B cell (primary cell): ENCODE data around the gene KREMEN2. TPM values are rescaled to one million over a fixed set of nuclear protein-coding genes. Genes with fewer than 3 reads are reported as not detected.

Source experiments
- ATAC-seq: fragments of 200-7000 bp; cut with Tn5 transposase; one replicate; pipeline ENCODE4 v1.10.0; 2021; ENCODE audit warnings: low read depth, mild to moderate bottlenecking, moderate number of reproducible peaks, moderate library complexity
- CTCF ChIA-PET: fragments of 350-600 bp; sonication (Branson Sonifier 250); formaldehyde crosslinking; loops from one replicate; lab custom pipeline; 2021; ENCODE audit warnings: antibody characterized with exemption, inconsistent platforms; lab: Charles Lee
- POLR2A ChIA-PET: fragments of 350-600 bp; sonication (Branson Sonifier 250); formaldehyde crosslinking; loops from one replicate; lab custom pipeline; 2021; ENCODE audit warnings: antibody characterized with exemption; lab: Charles Lee
- DNase-seq: peaks from one replicate; pipeline ENCODE4 v3.0.0; 2013
- H2AFZ ChIP-seq: 2 replicates; pipeline ENCODE4 v1.6.1; 2012; ENCODE audit warnings: mild to moderate bottlenecking, low read depth, low read length; ENCODE audit not compliant: insufficient read depth, poor library complexity, severe bottlenecking
- H3K27ac ChIP-seq, 2 donors: 1 replicate in 1 of 2; 2 replicates in 1 of 2; pipeline ENCODE4 v1.5.1; 2012 to 2013; ENCODE audit warnings: low read length in 2 of 2, mild to moderate bottlenecking in 2 of 2, moderate library complexity in 1 of 2
- H3K27me3 ChIP-seq, 4 experiments: fragments of 200-600 bp in 1 of 4; sonication (generic) in 1 of 4; replicated peaks in 1 of 4; 1 replicate in 2 of 4; 2 replicates in 2 of 4; pipeline versions ENCODE4 v1.6.1 to v1.7.0; 2013 to 2016; ENCODE audit warnings: low read length in 3 of 4, mild to moderate bottlenecking in 2 of 4, mixed read lengths in 1 of 4, moderate library complexity in 1 of 4; ENCODE audit not compliant: insufficient read depth in 4 of 4, control insufficient read depth in 3 of 4; ENCODE audit errors: control extremely low read depth in 1 of 4
- H3K36me3 ChIP-seq, 2 experiments: replicated peaks in 1 of 2; 1 replicate in 1 of 2; 2 replicates in 1 of 2; pipeline versions ENCODE4 v1.6.1 to v1.7.1; 2013; ENCODE audit warnings: low read length in 1 of 2; ENCODE audit not compliant: insufficient read depth in 2 of 2, control insufficient read depth in 1 of 2; ENCODE audit errors: control extremely low read depth in 1 of 2, extremely low read depth in 1 of 2
- H3K4me1 ChIP-seq, 2 donors: fragments of 200-600 bp in 1 of 2; sonication (generic) in 1 of 2; 1 replicate in 1 of 2; 2 replicates in 1 of 2; pipeline versions ENCODE4 v1.5.1 to v1.6.1; 2013 to 2017; ENCODE audit warnings: low read length in 2 of 2; ENCODE audit not compliant: control insufficient read depth in 2 of 2, insufficient read depth in 2 of 2
- H3K4me2 ChIP-seq: replicated peaks from 2 replicates; pipeline ENCODE3; 2012; ENCODE audit warnings: mild to moderate bottlenecking, low read depth, low read length; ENCODE audit not compliant: poor library complexity, severe bottlenecking
- H3K4me3 ChIP-seq, 5 experiments: fragments of 200-600 bp in 1 of 5; sonication (generic) in 1 of 5; 1 replicate in 3 of 5; 2 replicates in 2 of 5; pipeline versions ENCODE4 v1.5.1 to v1.7.0; 2011 to 2016; ENCODE audit warnings: low read length in 4 of 5, mild to moderate bottlenecking in 4 of 5, low read depth in 2 of 5, control low read depth in 1 of 5, moderate library complexity in 1 of 5; ENCODE audit not compliant: insufficient read depth in 1 of 5; ENCODE audit errors: control extremely low read depth in 1 of 5, extremely low read depth in 1 of 5
- H3K79me2 ChIP-seq: fragments of 200-600 bp; sonication (generic); one replicate; pipeline ENCODE4 v1.6.0; 2016; ENCODE audit warnings: low read length; ENCODE audit not compliant: control insufficient read depth, insufficient read depth
- H3K9ac ChIP-seq: fragments of 200-600 bp; sonication (generic); 2 replicates; pipeline ENCODE4 v1.6.1; 2017; ENCODE audit warnings: mild to moderate bottlenecking, low read length, moderate library complexity
- H3K9me3 ChIP-seq, 3 donors: one replicate each; pipeline versions ENCODE4 v1.6.1 to v1.7.1; 2013; ENCODE audit warnings: low read length in 2 of 3; ENCODE audit not compliant: control insufficient read depth in 2 of 3, insufficient read depth in 1 of 3; ENCODE audit errors: control extremely low read depth in 1 of 3
- H4K20me1 ChIP-seq: 2 replicates; pipeline ENCODE4 v1.6.0; 2012; ENCODE audit warnings: mild to moderate bottlenecking, low read length; ENCODE audit not compliant: insufficient read depth, control insufficient read depth, poor library complexity, severe bottlenecking
- H3K27ac Mint-ChIP-seq: one replicate; pipeline ENCODE4 v1.8.0; 2021; ENCODE audit warnings: mixed read lengths
- H3K27me3 Mint-ChIP-seq: one replicate; pipeline ENCODE4 v1.8.0; 2021; ENCODE audit warnings: mixed read lengths
- H3K4me1 Mint-ChIP-seq: one replicate; pipeline ENCODE4 v1.8.0; 2021; ENCODE audit warnings: mixed read lengths
- H3K4me3 Mint-ChIP-seq: one replicate; pipeline ENCODE4 v1.8.0; 2021; ENCODE audit warnings: mixed read lengths
- H3K9me3 Mint-ChIP-seq: one replicate; pipeline ENCODE4 v1.8.0; 2022; ENCODE audit warnings: mixed read lengths; ENCODE audit not compliant: insufficient read depth
- EZH2 ChIP-seq: IDR thresholded peaks from 2 replicates; pipeline ENCODE4 v1.6.1; 2012; ENCODE audit warnings: borderline replicate concordance, low read depth, mild to moderate bottlenecking, moderate library complexity, low read length; ENCODE audit not compliant: insufficient read depth, poor library complexity, severe bottlenecking
- WGBS: methylation state at CpG from one replicate; pipeline ENCODE4 v1.1.5; 2013; ENCODE audit warnings: missing lambda C conversion rate; ENCODE audit not compliant: insufficient coverage; 5-methylcytosine and 5-hydroxymethylcytosine counted together
- intact Hi-C: fragments of 100-400 bp; cut with micrococcal nuclease; formaldehyde crosslinking; loops from one replicate; pipeline ENCODE4 v1.10.0; 2022
- polyA plus RNA-seq: library from polyadenylated mRNA; depleted of rRNA; stranded (reverse); fragments of >200 nt; gene quantifications from 2 replicates; pipeline ENCODE4 v1.2.3, GENCODE V29; 2012
- total RNA-seq, 2 donors: library from RNA; stranded (reverse); fragments of 120-200 nt in 1 of 2; gene quantifications; 1 replicate in 1 of 2; 2 replicates in 1 of 2; pipeline versions ENCODE4 v1.2.3 to v1.2.4, GENCODE V29; 2013 to 2022
- TF ChIP-seq, protein P1 (sequence below): fragments of 200-600 bp; IDR thresholded peaks from one replicate; pipeline ENCODE4 v1.8.0; 2022; ENCODE audit warnings: antibody characterized with exemption, mild to moderate bottlenecking

KREMEN2 gene
- total and polyA plus RNA-seq, 2 donors (not counting 1 experiment from before 2014, with no cell fraction given): 0.17 to 1.1 TPM

DNA sequence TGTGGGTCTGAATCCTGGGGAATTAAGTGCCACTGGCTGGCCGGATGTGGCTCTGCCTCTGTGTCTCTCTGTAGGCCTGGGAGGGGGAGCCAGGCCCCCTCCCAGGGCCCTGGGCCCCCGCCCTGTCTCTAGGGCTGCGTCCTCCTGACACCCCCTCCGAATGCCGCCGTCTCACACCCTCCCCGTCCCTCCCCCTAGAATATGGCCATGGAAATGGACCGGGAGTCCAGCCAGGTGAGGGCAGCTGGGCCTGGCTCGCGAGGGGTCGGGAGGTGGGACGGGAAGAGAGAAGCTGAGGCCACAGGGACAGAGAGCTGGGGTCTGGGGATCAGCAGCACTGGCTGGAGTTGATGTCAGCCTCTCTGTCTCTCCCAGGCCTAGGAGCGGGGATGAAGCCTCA is 32.2 kb downstream of the KREMEN2 start:
- Mint-ChIP-seq H3K9me3 (no peaks in the 10 kb centered on the region), H3K4me3 (no peak overlapping the region), H3K27me3 (no peaks in the 10 kb centered on the region), H3K4me1 (no peaks in the 10 kb centered on the region), H3K27ac (no peak overlapping the region)
- ChIA-PET CTCF (interaction anchor here (0.8 kb wide), 1 partner anchor 99 kb away, joined by 3 read pairs; no protein-coding TSS in a partner anchor), POLR2A (no interaction called here)
- TF ChIP-seq, protein P1, sequence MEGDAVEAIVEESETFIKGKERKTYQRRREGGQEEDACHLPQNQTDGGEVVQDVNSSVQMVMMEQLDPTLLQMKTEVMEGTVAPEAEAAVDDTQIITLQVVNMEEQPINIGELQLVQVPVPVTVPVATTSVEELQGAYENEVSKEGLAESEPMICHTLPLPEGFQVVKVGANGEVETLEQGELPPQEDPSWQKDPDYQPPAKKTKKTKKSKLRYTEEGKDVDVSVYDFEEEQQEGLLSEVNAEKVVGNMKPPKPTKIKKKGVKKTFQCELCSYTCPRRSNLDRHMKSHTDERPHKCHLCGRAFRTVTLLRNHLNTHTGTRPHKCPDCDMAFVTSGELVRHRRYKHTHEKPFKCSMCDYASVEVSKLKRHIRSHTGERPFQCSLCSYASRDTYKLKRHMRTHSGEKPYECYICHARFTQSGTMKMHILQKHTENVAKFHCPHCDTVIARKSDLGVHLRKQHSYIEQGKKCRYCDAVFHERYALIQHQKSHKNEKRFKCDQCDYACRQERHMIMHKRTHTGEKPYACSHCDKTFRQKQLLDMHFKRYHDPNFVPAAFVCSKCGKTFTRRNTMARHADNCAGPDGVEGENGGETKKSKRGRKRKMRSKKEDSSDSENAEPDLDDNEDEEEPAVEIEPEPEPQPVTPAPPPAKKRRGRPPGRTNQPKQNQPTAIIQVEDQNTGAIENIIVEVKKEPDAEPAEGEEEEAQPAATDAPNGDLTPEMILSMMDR: no peak
- TF ChIP-seq EZH2: no peak
- Histone ChIP-seq H3K27ac (no peak overlapping the region), H3K9ac (no peak overlapping the region), H3K79me2 (no peaks in the 10 kb centered on the region), H3K4me2 (no peak overlapping the region), H3K4me3 (no peak overlapping the region), H2AFZ (no peak overlapping the region), H4K20me1 (no peaks in the 10 kb centered on the region), H3K9me3 (no peaks in the 10 kb centered on the region), H3K4me1 (no peaks in the 10 kb centered on the region), H3K36me3 (no peaks in the 10 kb centered on the region), H3K27me3 (peaks cover 0 to 3% (median 0%) of the 10 kb centered on the region in 4 experiments)
- ATAC-seq (no peak), DNase-seq (no peak)
- 92% methylated on average over 11 of the region's 13 CpGs for whole genome bisulfite sequencing
- intact Hi-C loops: no loop called here

DNA sequence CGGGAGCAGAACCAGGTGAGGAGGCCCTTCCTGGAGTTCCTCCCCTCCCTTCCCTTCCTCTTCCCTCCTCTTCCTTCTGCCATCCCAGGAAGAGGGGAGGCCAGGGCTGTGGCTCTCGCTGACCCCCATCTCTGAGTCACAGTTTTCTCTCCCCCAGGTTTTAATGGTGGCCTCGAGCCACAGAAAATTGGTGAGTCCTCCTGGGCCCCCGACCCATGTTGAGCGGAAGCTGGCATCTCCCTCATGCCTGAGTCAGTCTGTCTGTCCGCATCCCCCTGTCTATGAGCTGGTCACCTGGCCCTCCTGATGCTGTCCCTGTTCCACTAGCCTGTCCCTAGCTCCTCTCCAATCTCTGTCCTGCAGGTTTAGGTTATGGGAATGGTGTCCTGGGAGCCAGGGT is 35.9 kb downstream of the KREMEN2 start:
- Histone ChIP-seq H3K27me3 (peaks cover 0 to 5% (median 0%) of the 10 kb centered on the region in 4 experiments), H3K9me3 (peaks cover 0 to 5% (median 0%) of the 10 kb centered on the region in 3 donors), H3K4me3 (no peak overlapping the region), H2AFZ (no peak overlapping the region), H3K4me2 (no peak overlapping the region), H4K20me1 (no peaks in the 10 kb centered on the region), H3K36me3 (no peaks in the 10 kb centered on the region), H3K9ac (no peak overlapping the region), H3K27ac (no peak overlapping the region), H3K79me2 (no peaks in the 10 kb centered on the region), H3K4me1 (peaks cover 2 to 7% of the 10 kb centered on the region in 2 donors)
- H3K4me1 Mint-ChIP-seq: peaks cover 5% of the 10 kb centered on the region
- ChIA-PET CTCF (interaction anchor here (9.6 kb wide), 1 partner anchor 29 kb away, joined by 213 read pairs; no protein-coding TSS in a partner anchor), POLR2A (no interaction called here)
- TF ChIP-seq, protein P1: no peak
- no peak for TF ChIP-seq EZH2
- 89% methylated on average over 5 of the region's 6 CpGs for WGBS
- intact Hi-C loops: no loop called here
- H3K27me3 Mint-ChIP-seq: peaks cover 2% of the 10 kb centered on the region
- DNase-seq (no peak), ATAC-seq (no peak)
- H3K9me3 Mint-ChIP-seq: no peaks in the 10 kb centered on the region
- H3K4me3 Mint-ChIP-seq: no peak overlapping the region
- no peak overlapping the region for H3K27ac Mint-ChIP-seq
